ENCODE results near the gene MACROH2A2. TPM values are rescaled to one million over a fixed set of nuclear protein-coding genes. Genes with fewer than 3 reads are reported as not detected.

The MACROH2A2 gene
- total and polyA plus RNA-seq, 2 of the 8 experiments (the other 6 are each of a cell fraction or from before 2014, with no cell fraction given) = 7.9 to 9.3 TPM

- peaks cover 12% of the 10 kb centered on the region for H3K23me2 ChIP-seq (ENCODE audit: low read depth, low read length)
These were observed 92.6 kb downstream of the MACROH2A2 start for GRCh38 chr10:70145166-70145665.

More at GRCh38 chr10:70145166-70145665, 92.6 kb downstream of the MACROH2A2 start:
- Histone ChIP-seq H3K4me3 (ENCODE audit: extremely low read depth in 1 of 4, insufficient read depth in 2 of 4, low read depth in 3 of 4, low read length in 4 of 4) (peak overlapping the region; percentile 51 to 70 (median 59)), H2BK5ac (ENCODE audit: low read depth, low read length) (peak overlapping the region; percentile 35; the same call in 1 of the 2 replicates), H3K9me3 (ENCODE audit: insufficient read depth in 2 of 2, low read depth in 1 of 2, low read length in 1 of 2) (no peaks in the 10 kb centered on the region), H3K4me2 (ENCODE audit: insufficient read depth in 1 of 2, low read depth in 2 of 2, low read length in 2 of 2) (peak overlapping the region; percentile 76 to 92), H4K5ac (ENCODE audit: insufficient read length, low read depth, low read length) (no peak overlapping the region), H2BK15ac (ENCODE audit: low read length) (no peak overlapping the region), H2AFZ (ENCODE audit: low read length) (no peak overlapping the region), H3K56ac (replicated peaks; ENCODE audit: insufficient read length, low read depth, low read length) (peak overlapping the region; percentile 65), H3K18ac (ENCODE audit: extremely low read depth, low read length) (peak overlapping the region; percentile 68; the same call in 1 of the 2 replicates), H3K9ac (replicated peaks in 1 of 4; ENCODE audit: extremely low read depth in 1 of 4, low read depth in 3 of 4, low read length in 3 of 4) (peak overlapping the region in 3 of 4 experiments; percentile 68 to 89 (median 78); a peak in 3 of 7 replicates), H3K27me3 (replicated peaks in 1 of 4; ENCODE audit: control insufficient read depth in 3 of 4, extremely low read depth in 1 of 4, insufficient read depth in 3 of 4, low read length in 3 of 4) (peaks cover 0 to 8% (median 4%) of the 10 kb centered on the region in 4 experiments; a peak in 3 of 7 replicates), H3K79me1 (ENCODE audit: low read depth, low read length) (peaks cover 3% of the 10 kb centered on the region; the same call in 1 of the 2 replicates), H4K20me1 (replicated peaks in 1 of 2; ENCODE audit: control insufficient read depth in 1 of 2, insufficient read depth in 2 of 2, low read length in 2 of 2) (peaks cover 3 to 7% of the 10 kb centered on the region in 2 experiments), H3K4ac (replicated peaks; ENCODE audit: insufficient read length, low read depth, low read length) (peak overlapping the region; percentile 21), H3K14ac (ENCODE audit: insufficient read length) (no peak overlapping the region), H2BK20ac (ENCODE audit: low read length) (no peak overlapping the region), H3K27ac (ENCODE audit: low read depth, low read length) (no peak overlapping the region; the same call in 1 of the 2 replicates), H3K79me2 (ENCODE audit: control insufficient read depth in 1 of 2, insufficient read depth in 2 of 2, low read length in 2 of 2) (no peaks in the 10 kb centered on the region; a peak in 1 of 4 replicates), H4K91ac (replicated peaks; ENCODE audit: insufficient read length, low read length) (no peak overlapping the region), H2BK120ac (replicated peaks; ENCODE audit: low read depth, low read length) (no peak overlapping the region), H3K36me3 (ENCODE audit: control insufficient read depth in 2 of 4, insufficient read depth in 4 of 4, low read length in 3 of 4) (peaks cover 0 to 3% (median under 1%) of the 10 kb centered on the region in 4 experiments; a peak in 2 of 8 replicates), H3K23ac (ENCODE audit: insufficient read length) (no peak overlapping the region), H2BK12ac (ENCODE audit: low read depth, low read length) (no peak overlapping the region), H2AK5ac (ENCODE audit: low read depth, low read length) (no peak overlapping the region), H4K8ac (ENCODE audit: extremely low read depth, insufficient read depth, low read length) (peak overlapping the region; percentile 86; the same call in 1 of the 2 replicates), H3K4me1 (replicated peaks in 1 of 4; ENCODE audit: control insufficient read depth in 3 of 4, insufficient read depth in 4 of 4, low read length in 3 of 4) (peaks cover 3 to 9% (median 6%) of the 10 kb centered on the region in 4 experiments; a peak in 3 of 7 replicates)
- no peak for FAIRE-seq
- WGBS, 2 experiments (ENCODE audit: extremely low coverage in 1 of 2, insufficient coverage in 1 of 2, insufficient read length in 1 of 2, insufficient replicate concordance in 2 of 2, low coverage in 1 of 2, low lambda C conversion rate in 2 of 2, missing lambda C conversion rate in 1 of 2) = 24% methylated on average over 28 of the region's 28 CpGs; no CpG with 5 or more reads in 1 of the 2 experiments
- TF ChIP-seq RNF2 (IDR thresholded peaks at IDR 0.05; ENCODE audit: borderline replicate concordance, low read depth, low read length, missing control alignments, poor library complexity, severe bottlenecking) = peak; percentile 4
- TF ChIP-seq BACH1 (IDR thresholded peaks at IDR 0.05; ENCODE audit: low read length) = 0 out of 2 replicates have a peak, but pooled peaks have one; percentile 21
- no peak for TF ChIP-seq SAP30 (IDR thresholded peaks at IDR 0.05; ENCODE audit: insufficient read depth, insufficient replicate concordance, low read length)
- TF ChIP-seq TCF12 (IDR thresholded peaks at IDR 0.05; ENCODE audit: low read depth, low read length) = no peak
- 0 out of 4 replicates have a peak, but pooled peaks of 1 of the 2 experiments have one; percentile 27 for TF ChIP-seq SIN3A (conservative IDR thresholded peaks at IDR 0.05 in 1 of 2, IDR thresholded peaks at IDR 0.05 in 1 of 2; ENCODE audit: low read depth in 1 of 2, low read length in 2 of 2)
- DNase-seq (ENCODE audit: low read depth in 1 of 2, low spot score in 2 of 2) = no peak
- ChIA-PET CTCF (ENCODE audit: partially characterized antibody) (interaction anchor here (0.7 to 10.4 kb wide), 18 partner anchors 9 to 739 kb away, joined by 3 to 123 read pairs (median 3); partner anchors contain the start of genes AIFM2 and SAR1A), POLR2A (ENCODE audit: partially characterized antibody) (interaction anchor here (0.8 to 3.2 kb wide), 10 partner anchors 10 to 301 kb away, joined by 3 to 31 read pairs (median 4); partner anchors contain the start of genes AIFM2 and SAR1A)
